Stimulated activated CD8-positive, alpha-beta memory T cell treated with anti-CD3 and anti-CD28 coated beads, Interleukin-4, amount 100 ng/mL, for 24 hours (primary cell): Measurements from ENCODE around the gene GPR137B.
"Not testable (repeated sequence)": the region's sequence is repeated elsewhere in the genome, so short reads cannot be mapped to it uniquely, and the experiment has no call there.

Experiments used
- DNase-seq: peaks from one replicate; pipeline ENCODE4 v3.0.0-alpha.2; 2020; ENCODE audit warnings: low read depth

GPR137B gene

DNA sequence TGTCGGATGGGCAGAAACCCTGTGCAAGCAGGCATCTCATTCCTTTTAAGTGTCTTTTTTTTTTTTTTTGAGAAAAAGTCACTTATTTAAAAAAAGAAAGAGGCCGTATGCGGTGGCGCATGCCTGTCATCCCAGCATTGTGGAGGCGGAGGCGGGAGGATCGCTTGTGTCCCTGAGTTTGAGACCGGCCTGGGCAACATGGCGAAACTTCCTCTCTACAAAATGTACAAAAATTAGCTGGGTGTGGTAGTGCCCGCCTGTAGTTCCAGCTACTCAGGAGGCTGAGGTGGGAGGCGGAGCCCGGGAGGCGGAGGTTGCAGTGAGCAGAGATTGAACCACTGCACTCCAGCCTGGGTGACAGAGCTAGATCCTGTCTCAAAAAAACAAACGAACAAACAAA is 1.7 kb downstream of the GPR137B start:
- no peak for DNase-seq

- DNase-seq = no peak
Observed at GRCh38 chr1:236144446-236145150, 2.3 kb downstream of the GPR137B start.

GRCh38 chr1:236147068-236147467 is 4.7 kb downstream of the GPR137B start:
- DNase-seq = no peak

GRCh38 chr1:236147521-236148469 is 5.5 kb downstream of the GPR137B start:
- no peak for DNase-seq

GRCh38 chr1:236148470-236148845 is 6.1 kb downstream of the GPR137B start:
- DNase-seq = no peak

DNA sequence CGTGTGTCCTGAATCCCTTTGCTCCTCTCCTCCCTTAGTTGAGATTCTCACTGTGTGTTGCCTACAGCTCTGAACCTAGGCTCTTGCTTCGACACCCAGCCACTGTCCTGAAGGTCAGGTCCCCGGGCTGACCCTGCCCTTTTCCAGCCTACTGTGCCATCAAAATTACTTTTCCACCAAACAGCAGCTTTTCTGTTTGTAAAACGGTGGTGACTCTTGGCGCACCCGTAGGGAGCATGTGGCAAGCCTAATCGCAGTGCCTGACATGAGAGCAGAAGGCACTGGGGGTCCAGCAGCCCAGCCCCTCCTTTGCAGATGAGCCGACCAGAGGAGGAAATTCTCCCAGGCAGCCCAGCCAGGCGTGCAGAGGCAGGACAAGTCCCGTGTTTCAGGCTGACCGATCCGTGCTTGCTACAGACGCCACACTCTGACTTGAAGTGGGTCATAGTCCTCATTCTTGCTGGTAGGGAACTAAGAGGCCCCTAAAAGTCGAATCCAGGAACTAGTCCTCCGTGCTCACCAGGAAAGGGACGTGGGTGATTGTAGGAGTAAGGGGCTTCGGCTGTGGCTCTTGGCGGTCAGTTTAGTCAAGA is 6.8 kb downstream of the GPR137B start:
- no peak for DNase-seq

DNA sequence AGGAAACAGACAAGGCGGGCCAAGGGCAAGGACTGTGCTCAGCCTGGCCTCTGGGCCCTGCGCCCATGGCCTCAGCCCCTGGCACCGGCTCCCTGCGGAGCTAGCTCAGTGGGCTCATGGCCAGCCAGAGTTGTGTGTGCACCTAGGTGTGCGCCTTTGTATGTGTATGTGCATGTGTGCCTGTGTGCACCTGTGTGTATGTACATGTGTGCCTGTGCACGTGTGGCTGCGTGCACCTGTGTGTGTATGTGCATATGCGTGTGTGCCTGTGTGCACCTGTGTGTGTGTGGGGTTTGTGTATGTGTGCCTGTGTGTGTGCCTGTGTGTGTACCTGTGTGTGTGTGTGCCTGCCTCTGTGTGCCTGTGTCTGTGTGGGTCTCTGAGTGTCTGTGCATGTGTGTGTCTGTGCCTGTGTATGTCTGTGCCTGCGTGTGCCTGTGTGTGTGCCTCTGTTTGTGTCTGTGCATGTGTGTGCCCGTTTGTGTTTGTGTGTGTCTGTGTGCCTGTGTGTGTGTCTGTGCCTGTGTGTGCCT is 7.4 kb downstream of the GPR137B start:
- no peak for DNase-seq

DNA sequence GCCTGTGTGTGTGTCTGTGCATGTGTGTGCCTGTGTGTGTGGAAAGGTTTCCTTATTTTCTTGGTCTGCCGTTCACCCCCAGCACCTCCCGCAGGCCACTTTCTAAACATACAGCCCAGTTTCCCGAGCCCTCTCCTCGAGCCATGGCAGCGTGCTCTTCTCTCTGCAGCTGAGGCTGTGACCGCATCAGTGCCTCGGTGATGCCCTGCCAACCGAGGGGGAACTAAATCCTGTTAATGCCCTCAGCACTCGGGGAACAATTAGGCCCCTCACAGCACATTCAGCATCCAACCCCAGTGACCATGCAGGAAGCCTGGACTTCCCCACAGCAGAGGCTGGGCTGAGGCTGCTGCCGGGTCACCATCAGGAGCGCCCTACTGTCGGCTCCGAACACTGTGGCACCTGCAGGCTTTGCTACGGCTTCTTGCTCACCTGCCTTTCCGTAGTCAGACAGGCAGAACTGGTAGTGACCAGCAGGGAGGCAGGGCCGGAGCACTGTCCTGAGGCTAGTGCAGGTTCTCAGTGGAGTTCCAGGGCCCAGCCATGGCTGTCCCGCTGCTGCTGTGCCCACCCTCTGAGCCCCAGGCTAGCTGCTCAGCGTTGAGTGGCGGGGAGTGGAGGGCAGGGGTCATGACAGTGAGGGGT is 8.1 kb downstream of the GPR137B start:
- DNase-seq = no peak

DNA sequence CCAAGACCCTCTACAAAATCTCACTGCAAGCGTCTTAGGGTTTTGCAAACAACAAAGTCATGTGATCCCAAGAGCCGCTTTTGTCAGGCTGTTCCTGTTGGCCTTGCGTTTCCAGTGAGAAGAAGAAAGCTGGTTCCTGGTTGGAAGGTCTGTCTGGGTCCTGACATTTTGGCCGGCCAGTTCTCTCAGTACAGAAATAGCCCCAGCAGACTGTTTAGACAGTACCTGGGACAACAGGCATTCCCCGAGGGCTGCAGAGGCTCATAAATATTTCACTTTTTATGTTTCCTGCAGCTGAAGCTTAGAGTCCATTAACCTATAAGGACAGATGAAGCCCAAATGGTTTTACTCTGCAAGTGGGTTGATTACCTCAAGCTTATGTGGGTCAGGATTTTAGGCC is 8.6 kb downstream of the GPR137B start:
- DNase-seq = no peak

DNA sequence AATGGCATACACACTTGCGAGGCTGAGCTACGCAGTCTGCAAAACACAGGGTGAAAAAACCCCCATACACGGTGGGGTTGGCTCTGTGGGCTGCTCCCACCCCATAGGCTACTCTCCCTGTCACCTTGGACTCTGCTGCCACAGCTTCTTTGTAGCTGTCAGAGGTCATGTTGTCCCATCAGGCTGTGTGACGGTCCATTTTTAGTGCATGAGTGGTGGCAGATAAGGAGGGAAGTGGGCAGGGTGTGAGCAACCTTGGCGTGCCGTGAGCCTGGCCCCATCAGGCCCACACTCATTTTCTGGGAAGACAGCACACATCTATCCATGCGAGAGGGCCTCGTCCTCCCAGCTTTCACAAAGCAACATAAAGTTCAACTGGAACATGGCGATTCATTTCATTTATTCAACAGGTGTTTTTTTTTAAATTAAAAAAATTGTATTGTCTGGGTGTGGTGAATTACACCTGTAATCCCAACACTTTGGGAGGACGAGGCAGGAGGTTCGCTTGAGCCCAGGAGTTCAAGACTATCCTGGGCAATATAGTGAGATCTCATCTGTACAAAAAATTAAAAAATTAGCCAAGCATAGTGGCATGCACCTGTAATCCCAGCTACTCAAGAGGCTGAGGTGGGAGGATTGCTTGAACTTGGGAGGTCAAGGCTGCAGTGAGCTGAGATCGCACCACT is 9.5 kb downstream of the GPR137B start:
- DNase-seq = no peak

GRCh38 chr1:236154126-236154525 is 11.8 kb downstream of the GPR137B start:
- no peak for DNase-seq

GRCh38 chr1:236154671-236155398 is 12.5 kb downstream of the GPR137B start:
- DNase-seq = no peak

DNA sequence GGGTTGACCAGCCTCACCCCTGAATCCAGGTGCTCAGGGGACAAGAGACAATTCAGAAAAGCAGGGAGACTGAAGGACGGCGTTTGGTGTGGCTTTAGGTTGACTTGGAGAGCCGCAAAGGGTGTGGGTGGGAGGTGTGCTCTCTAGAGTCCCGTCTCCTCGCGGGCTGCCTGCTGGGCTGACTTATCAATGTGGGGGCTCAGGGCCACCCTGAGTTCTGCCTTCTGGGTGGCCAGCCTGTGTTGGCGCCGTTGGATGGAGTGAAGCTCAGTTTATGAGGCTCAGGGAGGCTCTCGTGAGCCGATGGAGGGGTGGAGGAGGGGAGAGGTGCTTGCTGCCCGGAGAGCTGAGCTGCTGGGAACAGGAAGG is 13.0 kb downstream of the GPR137B start:
- DNase-seq = no peak

- no peak for DNase-seq
Observed at GRCh38 chr1:236155841-236156503, 13.6 kb downstream of the GPR137B start.

- no peak for DNase-seq
Observed at GRCh38 chr1:236156512-236157208, 14.3 kb downstream of the GPR137B start.

DNA sequence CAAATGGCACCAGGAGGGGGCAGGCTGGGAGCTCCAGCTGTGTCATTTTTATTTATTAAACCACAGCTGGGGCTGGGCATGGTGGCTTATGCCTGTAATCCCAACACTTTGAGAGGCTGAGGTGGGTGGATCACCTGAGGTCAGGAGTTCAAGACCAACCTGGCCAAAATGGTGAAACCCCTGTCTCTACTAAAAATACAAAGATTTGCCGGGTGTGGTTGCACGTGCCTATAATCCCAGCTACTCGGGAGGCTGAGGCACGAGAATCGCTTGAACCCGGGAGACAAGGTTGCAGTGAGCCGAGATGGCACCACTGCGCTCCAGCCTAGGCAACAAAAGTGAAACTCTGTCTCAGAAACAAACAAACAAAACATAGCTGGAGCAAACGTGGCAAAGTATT is 15.7 kb downstream of the GPR137B start:
- not testable (repeated sequence) for DNase-seq

- no peak for DNase-seq
Observed at GRCh38 chr1:236158719-236159118, 16.4 kb downstream of the GPR137B start.

- DNase-seq = no peak
Observed at GRCh38 chr1:236159704-236160539, 17.6 kb downstream of the GPR137B start.
